ENCODE measurements around the gene CBX4. TPM values are rescaled to one million over a fixed set of nuclear protein-coding genes. Genes with fewer than 3 reads are reported as not detected.
A peak's percentile ranks its signal among the peaks of the same experiment; 100 is the strongest.

CBX4 gene
- total RNA-seq, 1 experiment from 2014 or later: 3.3 TPM

GRCh38 chr17:79830303-79830702 is 8.9 kb downstream of the CBX4 start:
- TF ChIP-seq, protein P1, sequence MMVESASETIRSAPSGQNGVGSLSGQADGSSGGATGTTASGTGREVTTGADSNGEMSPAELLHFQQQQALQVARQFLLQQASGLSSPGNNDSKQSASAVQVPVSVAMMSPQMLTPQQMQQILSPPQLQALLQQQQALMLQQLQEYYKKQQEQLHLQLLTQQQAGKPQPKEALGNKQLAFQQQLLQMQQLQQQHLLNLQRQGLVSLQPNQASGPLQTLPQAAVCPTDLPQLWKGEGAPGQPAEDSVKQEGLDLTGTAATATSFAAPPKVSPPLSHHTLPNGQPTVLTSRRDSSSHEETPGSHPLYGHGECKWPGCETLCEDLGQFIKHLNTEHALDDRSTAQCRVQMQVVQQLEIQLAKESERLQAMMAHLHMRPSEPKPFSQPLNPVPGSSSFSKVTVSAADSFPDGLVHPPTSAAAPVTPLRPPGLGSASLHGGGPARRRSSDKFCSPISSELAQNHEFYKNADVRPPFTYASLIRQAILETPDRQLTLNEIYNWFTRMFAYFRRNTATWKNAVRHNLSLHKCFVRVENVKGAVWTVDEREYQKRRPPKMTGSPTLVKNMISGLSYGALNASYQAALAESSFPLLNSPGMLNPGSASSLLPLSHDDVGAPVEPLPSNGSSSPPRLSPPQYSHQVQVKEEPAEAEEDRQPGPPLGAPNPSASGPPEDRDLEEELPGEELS (CRISPR knock-in tag; IDR thresholded peaks at IDR 0.05): no peak
- TF ChIP-seq SMAD3 (CRISPR knock-in tag; IDR thresholded peaks at IDR 0.05; ENCODE audit: borderline replicate concordance) (no peak), ATF2 (CRISPR knock-in tag; IDR thresholded peaks at IDR 0.05; ENCODE audit: borderline replicate concordance, low read depth) (no peak), ZBTB21 (CRISPR knock-in tag; IDR thresholded peaks at IDR 0.05; ENCODE audit: borderline replicate concordance) (no peak), ZNF425 (CRISPR knock-in tag; conservative IDR thresholded peaks at IDR 0.05) (no peak), HMGA2 (CRISPR knock-in tag; IDR thresholded peaks at IDR 0.05) (no peak), ZNF138 (CRISPR knock-in tag; conservative IDR thresholded peaks at IDR 0.05) (no peak), NFYB (CRISPR knock-in tag; conservative IDR thresholded peaks at IDR 0.05; ENCODE audit: low read depth) (no peak), CREM (CRISPR knock-in tag; IDR thresholded peaks at IDR 0.05) (no peak), OVOL2 (CRISPR knock-in tag; IDR thresholded peaks at IDR 0.05; ENCODE audit: borderline replicate concordance) (no peak), NR3C1 (CRISPR knock-in tag; conservative IDR thresholded peaks at IDR 0.05; ENCODE audit: low read depth) (no peak), FOXJ3 (CRISPR knock-in tag; IDR thresholded peaks at IDR 0.05; ENCODE audit: borderline replicate concordance) (no peak), ETV6 (CRISPR knock-in tag; IDR thresholded peaks at IDR 0.05) (no peak), ZNF121 (CRISPR knock-in tag; IDR thresholded peaks at IDR 0.05) (no peak), ZNF671 (CRISPR knock-in tag; IDR thresholded peaks at IDR 0.05) (no peak)
- TF ChIP-seq, protein P2, sequence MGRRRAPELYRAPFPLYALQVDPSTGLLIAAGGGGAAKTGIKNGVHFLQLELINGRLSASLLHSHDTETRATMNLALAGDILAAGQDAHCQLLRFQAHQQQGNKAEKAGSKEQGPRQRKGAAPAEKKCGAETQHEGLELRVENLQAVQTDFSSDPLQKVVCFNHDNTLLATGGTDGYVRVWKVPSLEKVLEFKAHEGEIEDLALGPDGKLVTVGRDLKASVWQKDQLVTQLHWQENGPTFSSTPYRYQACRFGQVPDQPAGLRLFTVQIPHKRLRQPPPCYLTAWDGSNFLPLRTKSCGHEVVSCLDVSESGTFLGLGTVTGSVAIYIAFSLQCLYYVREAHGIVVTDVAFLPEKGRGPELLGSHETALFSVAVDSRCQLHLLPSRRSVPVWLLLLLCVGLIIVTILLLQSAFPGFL (CRISPR knock-in tag; IDR thresholded peaks at IDR 0.05; ENCODE audit: borderline replicate concordance): no peak
- TF ChIP-seq, protein P3, sequence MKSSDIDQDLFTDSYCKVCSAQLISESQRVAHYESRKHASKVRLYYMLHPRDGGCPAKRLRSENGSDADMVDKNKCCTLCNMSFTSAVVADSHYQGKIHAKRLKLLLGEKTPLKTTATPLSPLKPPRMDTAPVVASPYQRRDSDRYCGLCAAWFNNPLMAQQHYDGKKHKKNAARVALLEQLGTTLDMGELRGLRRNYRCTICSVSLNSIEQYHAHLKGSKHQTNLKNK (CRISPR knock-in tag; IDR thresholded peaks at IDR 0.05): no peak
- TF ChIP-seq, protein P4, sequence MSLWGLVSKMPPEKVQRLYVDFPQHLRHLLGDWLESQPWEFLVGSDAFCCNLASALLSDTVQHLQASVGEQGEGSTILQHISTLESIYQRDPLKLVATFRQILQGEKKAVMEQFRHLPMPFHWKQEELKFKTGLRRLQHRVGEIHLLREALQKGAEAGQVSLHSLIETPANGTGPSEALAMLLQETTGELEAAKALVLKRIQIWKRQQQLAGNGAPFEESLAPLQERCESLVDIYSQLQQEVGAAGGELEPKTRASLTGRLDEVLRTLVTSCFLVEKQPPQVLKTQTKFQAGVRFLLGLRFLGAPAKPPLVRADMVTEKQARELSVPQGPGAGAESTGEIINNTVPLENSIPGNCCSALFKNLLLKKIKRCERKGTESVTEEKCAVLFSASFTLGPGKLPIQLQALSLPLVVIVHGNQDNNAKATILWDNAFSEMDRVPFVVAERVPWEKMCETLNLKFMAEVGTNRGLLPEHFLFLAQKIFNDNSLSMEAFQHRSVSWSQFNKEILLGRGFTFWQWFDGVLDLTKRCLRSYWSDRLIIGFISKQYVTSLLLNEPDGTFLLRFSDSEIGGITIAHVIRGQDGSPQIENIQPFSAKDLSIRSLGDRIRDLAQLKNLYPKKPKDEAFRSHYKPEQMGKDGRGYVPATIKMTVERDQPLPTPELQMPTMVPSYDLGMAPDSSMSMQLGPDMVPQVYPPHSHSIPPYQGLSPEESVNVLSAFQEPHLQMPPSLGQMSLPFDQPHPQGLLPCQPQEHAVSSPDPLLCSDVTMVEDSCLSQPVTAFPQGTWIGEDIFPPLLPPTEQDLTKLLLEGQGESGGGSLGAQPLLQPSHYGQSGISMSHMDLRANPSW (CRISPR knock-in tag; conservative IDR thresholded peaks at IDR 0.05; ENCODE audit: low read depth): no peak
- TF ChIP-seq, protein P5, sequence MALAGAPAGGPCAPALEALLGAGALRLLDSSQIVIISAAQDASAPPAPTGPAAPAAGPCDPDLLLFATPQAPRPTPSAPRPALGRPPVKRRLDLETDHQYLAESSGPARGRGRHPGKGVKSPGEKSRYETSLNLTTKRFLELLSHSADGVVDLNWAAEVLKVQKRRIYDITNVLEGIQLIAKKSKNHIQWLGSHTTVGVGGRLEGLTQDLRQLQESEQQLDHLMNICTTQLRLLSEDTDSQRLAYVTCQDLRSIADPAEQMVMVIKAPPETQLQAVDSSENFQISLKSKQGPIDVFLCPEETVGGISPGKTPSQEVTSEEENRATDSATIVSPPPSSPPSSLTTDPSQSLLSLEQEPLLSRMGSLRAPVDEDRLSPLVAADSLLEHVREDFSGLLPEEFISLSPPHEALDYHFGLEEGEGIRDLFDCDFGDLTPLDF (CRISPR knock-in tag; IDR thresholded peaks at IDR 0.05): no peak
- no peaks in the 10 kb centered on the region for H3K9me3 Mint-ChIP-seq
- no peak overlapping the region for H3K4me3 Mint-ChIP-seq
- H3K4me1 Mint-ChIP-seq: peaks cover 36% of the 10 kb centered on the region
- no peaks in the 10 kb centered on the region; the same call in 1 of the 2 replicates for H3K36me3 Mint-ChIP-seq
- ChIA-PET CTCF (interaction anchor here (1.1 to 10.3 kb wide), 6 partner anchors 11 to 121 kb away, joined by 3 to 464 read pairs (median 8); partner anchors contain the start of gene CBX4), POLR2A (interaction anchor here (1.1 kb wide), 1 partner anchor 16 kb away, joined by 3 read pairs; no protein-coding TSS in a partner anchor)
- no peak overlapping the region for H3K27ac Mint-ChIP-seq
- DNase-seq (ENCODE audit: low spot score) (peak; percentile 54), ATAC-seq (0 out of 2 replicates have a peak, but pooled peaks have one; percentile 12)
- H3K27me3 Mint-ChIP-seq (ENCODE audit: low read depth): peaks cover 99% of the 10 kb centered on the region

Data from WTC11 (cell line).